Activated B cell treated with CpG ODN at 0.5 μM for 24 hours (primary cell): ENCODE measurements around the gene TRIM42. TPM values are rescaled to one million over a fixed set of nuclear protein-coding genes. Genes with fewer than 3 reads are reported as not detected.

Experiments used
- ATAC-seq: fragments of 200-7000 bp; cut with Tn5 transposase; one replicate; pipeline ENCODE4 v1.10.0; 2021; ENCODE audit warnings: low read depth, mild to moderate bottlenecking, moderate library complexity
- CTCF ChIA-PET: fragments of 350-600 bp; sonication (Branson Sonifier 250); formaldehyde crosslinking; loops from one replicate; lab custom pipeline; 2021; ENCODE audit warnings: antibody characterized with exemption; lab: Charles Lee
- POLR2A ChIA-PET: fragments of 350-600 bp; sonication (Branson Sonifier 250); formaldehyde crosslinking; loops from one replicate; lab custom pipeline; 2021; ENCODE audit warnings: antibody characterized with exemption; lab: Charles Lee
- DNase-seq: peaks from one replicate; pipeline ENCODE4 v3.0.0; 2022
- H3K27ac Mint-ChIP-seq: one replicate; pipeline ENCODE4 v1.8.0; 2020; ENCODE audit warnings: mixed read lengths
- H3K27me3 Mint-ChIP-seq: one replicate; pipeline ENCODE4 v1.8.0; 2021; ENCODE audit warnings: mixed read lengths
- H3K36me3 Mint-ChIP-seq: one replicate; pipeline ENCODE4 v1.8.0; 2021; ENCODE audit warnings: low read depth, mixed read lengths
- H3K4me1 Mint-ChIP-seq: one replicate; pipeline ENCODE4 v1.8.0; 2021; ENCODE audit warnings: mixed read lengths
- H3K4me3 Mint-ChIP-seq: one replicate; pipeline ENCODE4 v1.8.0; 2020; ENCODE audit warnings: mild to moderate bottlenecking, mixed read lengths
- H3K9me3 Mint-ChIP-seq: one replicate; pipeline ENCODE4 v1.8.0; 2020; ENCODE audit warnings: mixed read lengths
- intact Hi-C: fragments of 100-400 bp; cut with micrococcal nuclease; formaldehyde crosslinking; loops from one replicate; pipeline ENCODE4 v1.15.1; 2024
- total RNA-seq: library from RNA; stranded (reverse); gene quantifications from 2 replicates; pipeline ENCODE4 v1.2.3, GENCODE V29; 2022
- TF ChIP-seq, protein P1 (sequence below): fragments of 200-600 bp; IDR thresholded peaks from one replicate; pipeline ENCODE4 v1.8.0; 2022; ENCODE audit warnings: antibody characterized with exemption, mild to moderate bottlenecking

Gene TRIM42
- total RNA-seq, 1 donor from 2014 or later, result not detected

DNA sequence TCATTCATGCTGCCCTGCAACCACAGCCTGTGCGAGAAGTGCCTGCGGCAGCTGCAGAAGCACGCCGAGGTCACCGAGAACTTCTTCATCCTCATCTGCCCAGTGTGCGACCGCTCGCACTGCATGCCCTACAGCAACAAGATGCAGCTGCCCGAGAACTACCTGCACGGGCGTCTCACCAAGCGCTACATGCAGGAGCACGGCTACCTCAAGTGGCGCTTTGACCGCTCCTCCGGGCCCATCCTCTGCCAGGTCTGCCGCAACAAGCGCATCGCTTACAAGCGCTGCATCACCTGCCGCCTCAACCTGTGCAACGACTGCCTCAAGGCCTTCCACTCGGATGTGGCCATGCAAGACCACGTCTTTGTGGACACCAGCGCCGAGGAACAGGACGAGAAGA is 4.7 kb downstream of the TRIM42 start:
- CTCF ChIA-PET, result no interaction called here
- H3K4me1 Mint-ChIP-seq, result no peaks in the 10 kb centered on the region
- TF ChIP-seq, protein P1, sequence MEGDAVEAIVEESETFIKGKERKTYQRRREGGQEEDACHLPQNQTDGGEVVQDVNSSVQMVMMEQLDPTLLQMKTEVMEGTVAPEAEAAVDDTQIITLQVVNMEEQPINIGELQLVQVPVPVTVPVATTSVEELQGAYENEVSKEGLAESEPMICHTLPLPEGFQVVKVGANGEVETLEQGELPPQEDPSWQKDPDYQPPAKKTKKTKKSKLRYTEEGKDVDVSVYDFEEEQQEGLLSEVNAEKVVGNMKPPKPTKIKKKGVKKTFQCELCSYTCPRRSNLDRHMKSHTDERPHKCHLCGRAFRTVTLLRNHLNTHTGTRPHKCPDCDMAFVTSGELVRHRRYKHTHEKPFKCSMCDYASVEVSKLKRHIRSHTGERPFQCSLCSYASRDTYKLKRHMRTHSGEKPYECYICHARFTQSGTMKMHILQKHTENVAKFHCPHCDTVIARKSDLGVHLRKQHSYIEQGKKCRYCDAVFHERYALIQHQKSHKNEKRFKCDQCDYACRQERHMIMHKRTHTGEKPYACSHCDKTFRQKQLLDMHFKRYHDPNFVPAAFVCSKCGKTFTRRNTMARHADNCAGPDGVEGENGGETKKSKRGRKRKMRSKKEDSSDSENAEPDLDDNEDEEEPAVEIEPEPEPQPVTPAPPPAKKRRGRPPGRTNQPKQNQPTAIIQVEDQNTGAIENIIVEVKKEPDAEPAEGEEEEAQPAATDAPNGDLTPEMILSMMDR, result no peak

DNA sequence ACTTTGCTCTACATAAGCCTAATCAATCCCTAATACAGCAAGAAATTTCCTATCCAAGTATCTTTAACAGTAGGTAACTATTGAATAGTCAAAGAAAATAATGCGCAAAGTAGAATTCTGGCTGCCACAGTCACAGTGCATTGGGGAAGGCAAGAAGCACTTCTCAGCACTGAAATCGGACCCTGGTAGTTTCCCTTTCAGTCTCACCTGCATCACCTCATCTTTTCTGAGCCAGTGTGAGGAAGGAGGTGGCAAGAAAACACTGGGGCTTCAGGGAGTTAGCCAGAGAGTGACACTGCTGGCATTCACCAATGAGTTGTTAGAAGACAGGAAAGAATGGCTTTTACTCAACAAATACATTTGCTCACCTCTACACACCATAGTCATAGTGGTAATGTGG is 8.3 kb downstream of the TRIM42 start:
- ATAC-seq (no peak), DNase-seq (no peak)
- Mint-ChIP-seq H3K27me3 (no peaks in the 10 kb centered on the region), H3K4me1 (no peaks in the 10 kb centered on the region), H3K27ac (no peak overlapping the region), H3K9me3 (no peaks in the 10 kb centered on the region), H3K4me3 (no peak overlapping the region), H3K36me3 (no peaks in the 10 kb centered on the region)
- CTCF ChIA-PET, result no interaction called here
- POLR2A ChIA-PET, result no interaction called here
- TF ChIP-seq, protein P1, result no peak
- intact Hi-C loops, result no loop called here

More for the DNA sequence above, 4.7 kb downstream of the TRIM42 start:
- no peak for DNase-seq
- Mint-ChIP-seq H3K27ac (no peak overlapping the region), H3K9me3 (no peaks in the 10 kb centered on the region), H3K36me3 (no peaks in the 10 kb centered on the region), H3K27me3 (no peaks in the 10 kb centered on the region), H3K4me3 (no peak overlapping the region)
- no peak for ATAC-seq
- POLR2A ChIA-PET, result no interaction called here
- intact Hi-C loops, result no loop called here

DNA sequence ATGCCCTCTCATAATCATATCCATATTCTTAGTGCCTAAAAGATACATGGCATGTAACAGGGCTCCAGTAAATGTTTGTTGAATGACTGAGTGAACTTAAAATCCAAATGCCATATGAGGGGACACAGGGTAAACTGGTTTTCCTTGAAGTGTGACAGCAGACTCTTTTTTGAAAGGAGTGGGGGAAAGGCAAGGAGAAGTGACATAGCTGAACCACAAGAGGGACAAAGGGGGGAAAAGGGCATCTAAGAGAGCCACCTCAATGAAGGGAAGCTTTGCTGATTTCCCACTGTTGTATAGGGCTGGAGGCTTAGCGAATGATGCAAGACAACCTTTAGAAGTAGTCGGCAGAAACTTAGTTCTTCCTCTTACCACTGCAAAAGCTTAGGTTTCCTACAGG is 9.1 kb downstream of the TRIM42 start:
- intact Hi-C loops, result no loop called here
- Mint-ChIP-seq H3K27ac (no peak overlapping the region), H3K9me3 (no peaks in the 10 kb centered on the region), H3K4me3 (no peak overlapping the region), H3K4me1 (no peaks in the 10 kb centered on the region), H3K36me3 (no peaks in the 10 kb centered on the region), H3K27me3 (peaks cover under 1% of the 10 kb centered on the region)
- ATAC-seq, result no peak
- CTCF ChIA-PET, result no interaction called here
- no peak for DNase-seq
- POLR2A ChIA-PET, result no interaction called here
- TF ChIP-seq, protein P1, result no peak

DNA sequence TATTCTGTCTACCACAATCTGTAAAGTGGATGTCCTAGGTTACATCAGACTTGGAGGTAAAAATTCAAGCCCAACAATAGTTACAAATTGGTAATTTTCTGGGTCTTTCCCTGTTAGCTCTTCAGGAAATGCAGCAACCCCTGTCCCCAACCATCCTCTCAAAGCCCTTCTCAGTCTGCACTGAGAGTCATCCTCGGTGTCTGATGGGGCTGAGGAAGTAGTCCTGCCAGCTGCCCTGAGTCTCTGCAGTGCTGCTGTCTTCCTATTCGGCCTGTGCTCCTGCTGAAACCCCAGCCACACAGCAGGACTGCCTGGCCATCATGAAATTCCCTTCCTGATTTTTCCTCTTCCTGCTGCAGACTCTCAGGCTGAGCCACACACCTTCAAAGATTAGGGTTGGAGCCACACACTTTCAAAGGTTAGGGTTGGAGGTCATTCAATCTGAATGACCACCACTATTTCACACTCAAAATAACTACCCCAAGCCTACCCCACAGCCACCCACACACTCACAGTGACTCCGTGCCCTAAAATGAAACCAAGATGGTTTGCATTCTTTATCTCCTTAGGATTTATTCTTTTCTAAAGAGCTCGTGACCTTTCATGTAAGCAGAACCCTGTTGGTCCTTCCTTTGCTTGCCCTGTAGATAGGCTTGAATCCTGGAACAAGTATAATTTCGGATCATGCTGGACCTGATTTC is 17.6 kb downstream of the TRIM42 start:
- peaks cover 7% of the 10 kb centered on the region for H3K27me3 Mint-ChIP-seq
- no peak for ATAC-seq
- intact Hi-C loops, result no loop called here
- TF ChIP-seq, protein P1, result no peak
- H3K4me1 Mint-ChIP-seq, result no peaks in the 10 kb centered on the region
- DNase-seq, result no peak
- POLR2A ChIA-PET, result no interaction called here
- H3K27ac Mint-ChIP-seq, result no peak overlapping the region
- no peaks in the 10 kb centered on the region for H3K9me3 Mint-ChIP-seq
- CTCF ChIA-PET, result no interaction called here
- H3K4me3 Mint-ChIP-seq, result no peak overlapping the region
- H3K36me3 Mint-ChIP-seq, result no peaks in the 10 kb centered on the region

DNA sequence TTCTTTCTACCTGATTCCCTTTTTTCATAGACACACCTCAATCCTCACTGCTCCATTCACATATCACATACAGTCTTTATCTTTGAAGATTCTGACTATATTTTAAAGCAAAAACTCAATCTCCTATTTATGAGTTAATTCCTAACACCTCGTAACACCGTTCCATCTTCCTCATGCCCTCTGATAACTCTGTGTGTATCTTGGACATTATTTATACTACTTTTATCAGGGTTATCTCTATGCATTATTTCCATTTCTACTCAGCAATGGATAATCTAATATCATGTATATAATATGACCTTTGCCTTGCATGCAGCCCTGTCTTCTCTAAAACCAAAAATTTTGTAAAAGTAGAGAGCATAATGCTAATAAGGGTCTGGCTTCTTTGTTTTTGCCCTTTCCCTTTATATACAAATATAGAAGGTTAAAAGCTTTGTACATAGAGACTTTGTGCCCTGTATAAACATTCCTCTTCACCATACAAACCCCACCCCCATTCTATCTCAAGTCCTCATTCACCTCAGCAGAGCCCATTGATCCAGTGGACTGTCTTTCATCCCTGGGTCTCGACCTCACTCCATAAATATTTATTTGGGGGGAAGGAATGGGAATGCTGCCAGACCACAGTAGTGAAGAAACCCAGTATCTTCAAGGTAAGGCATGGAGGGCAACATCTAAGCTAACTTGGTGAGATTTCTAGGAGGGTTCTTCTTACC is 21.8 kb downstream of the TRIM42 start:
- ATAC-seq (no peak), DNase-seq (no peak)
- POLR2A ChIA-PET, result no interaction called here
- no peaks in the 10 kb centered on the region for H3K4me1 Mint-ChIP-seq
- no peaks in the 10 kb centered on the region for H3K36me3 Mint-ChIP-seq
- peaks cover 7% of the 10 kb centered on the region for H3K27me3 Mint-ChIP-seq
- no peak overlapping the region for H3K27ac Mint-ChIP-seq
- intact Hi-C loops, result no loop called here
- CTCF ChIA-PET, result no interaction called here
- TF ChIP-seq, protein P1, result no peak
- no peak overlapping the region for H3K4me3 Mint-ChIP-seq
- no peaks in the 10 kb centered on the region for H3K9me3 Mint-ChIP-seq
